Smooth muscle cell (in vitro differentiated cells): Measurements from ENCODE around the gene ENAH. TPM values are rescaled to one million over a fixed set of nuclear protein-coding genes. Genes with fewer than 3 reads are reported as not detected.

Experiments used
- DNase-seq: peaks from one replicate; lab custom pipeline; 2025; ENCODE audit not compliant: unreplicated experiment; lab: John Stamatoyannopoulos, UW
- H2AFZ ChIP-seq: fragments of 200-600 bp; sonication (generic); 2 replicates; pipeline ENCODE4 v1.6.0; 2016; ENCODE audit warnings: antibody characterized with exemption, low read depth, mild to moderate bottlenecking
- H3F3A ChIP-seq: fragments of 200-600 bp; sonication (generic); 2 replicates; pipeline ENCODE4 v1.6.0; 2017; ENCODE audit warnings: antibody characterized with exemption, low read depth
- H3K27ac ChIP-seq: fragments of 200-600 bp; sonication (generic); 2 replicates; pipeline ENCODE4 v1.5.1; 2016; ENCODE audit warnings: low read depth, mild to moderate bottlenecking
- H3K27me3 ChIP-seq: fragments of 200-600 bp; sonication (generic); 2 replicates; pipeline ENCODE4 v1.6.1; 2016; ENCODE audit warnings: low read depth, mild to moderate bottlenecking
- H3K36me3 ChIP-seq: fragments of 200-600 bp; sonication (generic); 2 replicates; pipeline ENCODE4 v1.5.1; 2016; ENCODE audit warnings: low read depth
- H3K4me1 ChIP-seq: fragments of 200-600 bp; sonication (generic); 2 replicates; pipeline ENCODE4 v1.5.1; 2016; ENCODE audit warnings: low read depth
- H3K4me2 ChIP-seq: fragments of 200-600 bp; sonication (generic); 2 replicates; pipeline ENCODE4 v1.6.0; 2016; ENCODE audit warnings: mild to moderate bottlenecking
- H3K4me3 ChIP-seq: fragments of 200-600 bp; sonication (generic); 2 replicates; pipeline ENCODE4 v1.5.1; 2016; ENCODE audit warnings: mild to moderate bottlenecking
- H3K79me2 ChIP-seq: fragments of 200-600 bp; sonication (generic); 2 replicates; pipeline ENCODE4 v1.6.0; 2016; ENCODE audit warnings: low read depth, mild to moderate bottlenecking
- H3K9ac ChIP-seq: fragments of 200-600 bp; sonication (generic); 2 replicates; pipeline ENCODE4 v1.6.0; 2016; ENCODE audit warnings: low read depth
- H3K9me3 ChIP-seq: fragments of 200-600 bp; sonication (generic); replicated peaks from 2 replicates; pipeline ENCODE4 v1.5.1; 2016; ENCODE audit warnings: low read depth
- H4K20me1 ChIP-seq: fragments of 200-600 bp; sonication (generic); 2 replicates; pipeline ENCODE4 v1.6.0; 2016; ENCODE audit warnings: low read depth
- whole genome bisulfite sequencing: methylation state at CpG from one replicate; pipeline ENCODE4 v1.1.7; 2016; ENCODE audit warnings: low lambda C conversion rate; 5-methylcytosine and 5-hydroxymethylcytosine counted together
- polyA plus RNA-seq: library from polyadenylated mRNA; unstranded; fragments of >200 nt; fragmentation: Nextera tagmentation; extraction: Ambion mirVana; gene quantifications from 2 replicates; pipeline ENCODE4 v1.2.1, GENCODE V29; 2016
- total RNA-seq: library from RNA; depleted of rRNA; stranded (reverse); fragments of >200 nt; gene quantifications from 2 replicates; pipeline ENCODE4 v1.2.3, GENCODE V29; 2014
- TF ChIP-seq, protein P1 (sequence below): fragments of 200-600 bp; sonication (generic); IDR thresholded peaks from 2 replicates; pipeline ENCODE4 v1.5.1; 2017; ENCODE audit warnings: borderline replicate concordance, mild to moderate bottlenecking, antibody characterized with exemption; ENCODE audit not compliant: insufficient read depth, poor library complexity, severe bottlenecking

Gene ENAH
- total and polyA plus RNA-seq, 2 experiments from 2014 or later = 39.3 to 147 TPM

DNA sequence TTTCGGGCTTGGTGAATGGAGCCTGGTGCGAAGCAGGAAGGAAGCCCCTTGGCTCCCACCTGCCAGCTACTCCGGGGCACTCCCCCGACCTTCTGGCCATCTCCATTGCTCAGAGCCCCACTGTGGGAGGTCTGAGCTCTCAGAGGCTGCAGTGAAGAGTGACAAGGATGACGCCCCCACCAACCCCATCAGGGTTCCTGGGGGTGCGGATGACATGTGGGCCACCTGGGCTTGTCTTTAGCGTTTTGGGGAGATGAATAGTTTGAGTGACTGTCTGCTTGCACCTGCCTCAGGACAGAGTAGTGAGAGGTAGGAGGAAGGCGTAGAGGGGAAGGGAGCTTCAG is 181.8 kb downstream of the ENAH start:
- H3K9me3 ChIP-seq = no peaks in the 10 kb centered on the region
- TF ChIP-seq, protein P1, sequence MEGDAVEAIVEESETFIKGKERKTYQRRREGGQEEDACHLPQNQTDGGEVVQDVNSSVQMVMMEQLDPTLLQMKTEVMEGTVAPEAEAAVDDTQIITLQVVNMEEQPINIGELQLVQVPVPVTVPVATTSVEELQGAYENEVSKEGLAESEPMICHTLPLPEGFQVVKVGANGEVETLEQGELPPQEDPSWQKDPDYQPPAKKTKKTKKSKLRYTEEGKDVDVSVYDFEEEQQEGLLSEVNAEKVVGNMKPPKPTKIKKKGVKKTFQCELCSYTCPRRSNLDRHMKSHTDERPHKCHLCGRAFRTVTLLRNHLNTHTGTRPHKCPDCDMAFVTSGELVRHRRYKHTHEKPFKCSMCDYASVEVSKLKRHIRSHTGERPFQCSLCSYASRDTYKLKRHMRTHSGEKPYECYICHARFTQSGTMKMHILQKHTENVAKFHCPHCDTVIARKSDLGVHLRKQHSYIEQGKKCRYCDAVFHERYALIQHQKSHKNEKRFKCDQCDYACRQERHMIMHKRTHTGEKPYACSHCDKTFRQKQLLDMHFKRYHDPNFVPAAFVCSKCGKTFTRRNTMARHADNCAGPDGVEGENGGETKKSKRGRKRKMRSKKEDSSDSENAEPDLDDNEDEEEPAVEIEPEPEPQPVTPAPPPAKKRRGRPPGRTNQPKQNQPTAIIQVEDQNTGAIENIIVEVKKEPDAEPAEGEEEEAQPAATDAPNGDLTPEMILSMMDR = no peak
- H3K27me3 ChIP-seq = no peaks in the 10 kb centered on the region
- H3K4me1 ChIP-seq = no peaks in the 10 kb centered on the region
- WGBS = 82% methylated on average over 7 of the region's 8 CpGs
- H3K27ac ChIP-seq = no peak overlapping the region
- DNase-seq = no peak
- no peak overlapping the region for H3K4me2 ChIP-seq
- no peaks in the 10 kb centered on the region for H3F3A ChIP-seq
- H3K36me3 ChIP-seq = no peaks in the 10 kb centered on the region
- no peak overlapping the region for H3K9ac ChIP-seq
- H3K79me2 ChIP-seq = no peaks in the 10 kb centered on the region
- no peak overlapping the region for H3K4me3 ChIP-seq
- H4K20me1 ChIP-seq = no peaks in the 10 kb centered on the region
- no peak overlapping the region for H2AFZ ChIP-seq

DNA sequence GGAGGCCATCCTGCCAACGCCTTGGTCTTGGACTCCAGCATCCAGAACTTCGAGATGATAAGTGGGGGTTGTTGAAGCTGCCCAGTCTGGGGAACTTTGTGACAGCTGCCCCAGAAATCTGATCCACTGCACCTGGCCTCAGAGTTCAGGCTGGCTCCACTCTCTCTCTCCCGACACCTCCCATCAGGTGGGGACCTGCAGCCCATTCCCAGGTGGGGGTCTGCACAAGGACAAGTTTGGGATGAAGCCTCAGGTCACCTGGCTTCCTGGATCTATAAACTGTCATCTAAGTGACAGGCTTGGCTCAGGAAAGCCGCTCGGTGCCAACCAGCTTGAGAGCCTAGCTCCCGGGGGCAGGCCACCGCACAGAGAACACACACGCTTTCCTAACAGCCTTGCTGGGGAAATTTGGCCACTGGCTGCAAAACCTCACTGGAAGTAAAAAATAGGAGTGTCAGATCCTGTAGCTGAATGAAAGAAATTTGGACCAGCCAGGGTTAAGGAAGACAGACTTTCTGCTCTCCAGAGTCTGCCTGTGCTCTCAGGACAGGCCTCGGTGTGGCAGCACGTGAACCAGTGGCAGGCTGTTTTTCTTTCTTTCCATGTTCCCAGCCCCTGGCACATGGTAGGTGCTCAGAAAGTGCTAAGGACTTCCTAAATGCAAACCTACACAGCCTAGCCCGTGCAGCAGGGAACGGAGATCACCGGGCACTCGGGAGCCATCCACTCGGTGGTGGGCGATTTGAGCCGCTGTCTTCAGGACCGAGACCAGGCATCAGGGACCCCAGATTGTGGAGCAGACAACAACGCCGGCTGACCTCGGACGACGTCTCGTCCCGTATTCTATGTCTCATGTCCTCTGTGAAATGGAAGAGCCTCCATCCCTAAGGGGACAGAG is 182.5 kb downstream of the ENAH start:
- no peaks in the 10 kb centered on the region for H3F3A ChIP-seq
- H4K20me1 ChIP-seq = no peaks in the 10 kb centered on the region
- TF ChIP-seq, protein P1 = no peak
- 88% methylated on average over 25 of the region's 25 CpGs for WGBS
- no peaks in the 10 kb centered on the region for H3K4me1 ChIP-seq
- H3K27me3 ChIP-seq = no peaks in the 10 kb centered on the region
- no peak overlapping the region for H3K9ac ChIP-seq
- no peaks in the 10 kb centered on the region for H3K36me3 ChIP-seq
- DNase-seq = no peak
- H3K9me3 ChIP-seq = no peaks in the 10 kb centered on the region
- H3K27ac ChIP-seq = no peak overlapping the region
- H2AFZ ChIP-seq = no peak overlapping the region
- H3K4me2 ChIP-seq = no peak overlapping the region
- H3K79me2 ChIP-seq = no peaks in the 10 kb centered on the region
- no peak overlapping the region for H3K4me3 ChIP-seq

DNA sequence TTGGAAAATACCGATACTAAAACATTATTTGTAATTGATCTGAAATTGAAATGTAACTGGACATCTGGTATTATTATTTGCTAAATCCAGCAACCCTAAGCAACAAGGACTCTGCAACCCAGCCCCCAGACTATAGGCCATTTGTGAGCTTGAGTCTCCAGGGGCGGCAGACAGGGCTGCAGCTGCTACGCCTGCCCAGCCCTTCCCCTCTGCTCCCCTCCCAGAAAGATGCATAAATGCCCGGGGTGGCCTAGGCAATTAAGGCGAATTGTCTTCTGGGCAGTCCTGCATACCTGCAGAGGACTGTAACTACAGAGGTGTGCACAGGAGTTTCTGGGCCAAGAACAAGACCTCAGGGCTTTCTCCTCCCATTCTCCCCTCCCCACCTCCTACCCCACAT is 183.9 kb downstream of the ENAH start:
- Histone ChIP-seq H3K79me2 (no peaks in the 10 kb centered on the region), H3K27me3 (no peaks in the 10 kb centered on the region), H3K9ac (no peak overlapping the region), H3F3A (no peaks in the 10 kb centered on the region), H2AFZ (no peak overlapping the region), H3K4me2 (no peak overlapping the region), H3K4me3 (no peak overlapping the region), H3K4me1 (peaks cover 9% of the 10 kb centered on the region), H4K20me1 (no peaks in the 10 kb centered on the region), H3K27ac (no peak overlapping the region), H3K36me3 (no peaks in the 10 kb centered on the region), H3K9me3 (no peaks in the 10 kb centered on the region)
- no peak for DNase-seq
- 86% methylated on average over 5 of the region's 5 CpGs for WGBS
- TF ChIP-seq, protein P1 = no peak
